Ovary (tissue), 3 donors: ENCODE data around the gene GPX6.

Source experiments
- CTCF ChIP-seq, 3 donors: fragments of 450-650 bp in 2 of 3; fragments of 200-600 bp in 1 of 3; IDR thresholded peaks; one replicate each; pipeline versions ENCODE4 v1.5.1 to v1.8.0; 2016 to 2022; ENCODE audit warnings: antibody characterized with exemption in 3 of 3, mild to moderate bottlenecking in 1 of 3
- EP300 ChIP-seq: sonication (generic); formaldehyde crosslinking; IDR thresholded peaks from one replicate; pipeline ENCODE4 v1.6.1; 2017; ENCODE audit warnings: antibody characterized with exemption
- POLR2A ChIP-seq: fragments of 450-650 bp; IDR thresholded peaks from one replicate; pipeline ENCODE4 v1.6.1; 2017; ENCODE audit warnings: antibody characterized with exemption, mild to moderate bottlenecking, moderate library complexity
- donor health status: DM: no; HTN: no; CAD: no.

- TF ChIP-seq CTCF (IDR thresholded peaks at IDR 0.05) = no peak
- no peak for TF ChIP-seq POLR2A
- no peak for TF ChIP-seq EP300
Measured at GRCh38 chr6:28551891-28552666, 36.5 kb upstream of the GPX6 start.
